ENCODE measurements around the gene C12orf42. TPM values are rescaled to one million over a fixed set of nuclear protein-coding genes. Genes with fewer than 3 reads are reported as not detected.

C12orf42 gene
- total and polyA plus RNA-seq, 2 of the 4 experiments (the other 2 are of a cell fraction) = not detected

- in situ Hi-C loops (cut with MboI; ENCODE audit: low sequenced_read_pairs) = no loop called here
- no peak overlapping the region for H4K5ac ChIP-seq (ENCODE audit: low read depth, low read length)
- ChIA-PET CTCF (no interaction called here), POLR2A (ENCODE audit: unreplicated experiment) (no interaction called here)
- no peak overlapping the region for H3K27ac ChIP-seq (ENCODE audit: insufficient read depth, low read length)
- H2AK9ac ChIP-seq (replicated peaks; ENCODE audit: low read depth, low read length, poor library complexity) = no peak overlapping the region
- no peak for TF ChIP-seq FOS (IDR thresholded peaks at IDR 0.05; ENCODE audit: low read depth, low read length)
- TF ChIP-seq MAZ (IDR thresholded peaks at IDR 0.05; ENCODE audit: borderline replicate concordance, low read depth, low read length) = no peak
- no peak overlapping the region for H2AK5ac ChIP-seq (ENCODE audit: low read depth, low read length)
- no peak overlapping the region for H3K4ac ChIP-seq (ENCODE audit: low read depth, low read length)
- no peaks in the 10 kb centered on the region for H3K36me3 ChIP-seq (ENCODE audit: control insufficient read depth, insufficient read depth, low read length)
- no peak for DNase-seq
- intact Hi-C loops (cut with micrococcal nuclease) = no loop called here
- H3K27me3 ChIP-seq (ENCODE audit: control insufficient read depth, insufficient read depth, low read length) = no peaks in the 10 kb centered on the region
- H4K91ac ChIP-seq (ENCODE audit: insufficient read depth, low read depth, low read length) = no peak overlapping the region
- no peak overlapping the region for H2BK15ac ChIP-seq (ENCODE audit: low read depth, low read length)
- no peak overlapping the region for H3K9ac ChIP-seq (ENCODE audit: low read depth, low read length)
- no peak overlapping the region for H2AFZ ChIP-seq (replicated peaks; ENCODE audit: low read length, poor library complexity)
- H3K9me3 ChIP-seq (ENCODE audit: control insufficient read depth, insufficient read depth, low read length) = peaks cover 6% of the 10 kb centered on the region; the same call in 1 of the 2 replicates
- H3K9me1 ChIP-seq (ENCODE audit: insufficient read depth, low read length) = no peaks in the 10 kb centered on the region
- H3K56ac ChIP-seq (ENCODE audit: extremely low read depth, insufficient read depth, low read length) = no peak overlapping the region
- no peak overlapping the region for H3K23ac ChIP-seq (ENCODE audit: low read depth, low read length)
- no peak overlapping the region for H4K8ac ChIP-seq (ENCODE audit: low read depth in 2 of 2, low read length in 2 of 2)
- H3K14ac ChIP-seq (replicated peaks; ENCODE audit: low read depth, low read length) = no peak overlapping the region
- H2BK20ac ChIP-seq (ENCODE audit: low read depth, low read length) = no peak overlapping the region
- no TSS peak for BruUV-seq (replicated peaks)
- dilution Hi-C loops (cut with HindIII; ENCODE audit: low sequenced_read_pairs, unreplicated experiment) = no loop called here
- H3K18ac ChIP-seq (ENCODE audit: low read depth, low read length) = no peak overlapping the region
- no peak overlapping the region for H2BK5ac ChIP-seq (ENCODE audit: low read depth, low read length, poor library complexity, severe bottlenecking)
- WGBS, 2 experiments (ENCODE audit: extremely low coverage in 2 of 2, insufficient read length in 1 of 2) = no CpG with 5 or more reads among the region's 4 CpGs
- H3K4me3 ChIP-seq (ENCODE audit: insufficient read depth, low read depth, low read length) = no peak overlapping the region
- no peaks in the 10 kb centered on the region for H3K79me1 ChIP-seq (ENCODE audit: low read depth in 1 of 2, low read length in 2 of 2)
- no peak overlapping the region for H2BK120ac ChIP-seq (ENCODE audit: low read depth, low read length)
- no peaks in the 10 kb centered on the region for H4K20me1 ChIP-seq (ENCODE audit: insufficient read depth, low read length)
- ATAC-seq (ENCODE audit: low read depth) = no peak
- H3K4me2 ChIP-seq (ENCODE audit: low read depth, low read length) = no peak overlapping the region
- no peaks in the 10 kb centered on the region for H3K4me1 ChIP-seq (ENCODE audit: control insufficient read depth, insufficient read depth, low read length)
Measured at GRCh38 chr12:103422328-103422727, 73.4 kb downstream of the C12orf42 start.

Measured in IMR-90 (cell line).